Amniotic stem cell (primary cell): Measurements from ENCODE around the gene FAM229B.
"Not testable (repeated sequence)": the region's sequence is repeated elsewhere in the genome, so short reads cannot be mapped to it uniquely, and the experiment has no call there.

Source experiments
- DNase-seq: peaks from one replicate; lab custom pipeline; 2025; lab: John Stamatoyannopoulos, UW

The FAM229B gene

DNA sequence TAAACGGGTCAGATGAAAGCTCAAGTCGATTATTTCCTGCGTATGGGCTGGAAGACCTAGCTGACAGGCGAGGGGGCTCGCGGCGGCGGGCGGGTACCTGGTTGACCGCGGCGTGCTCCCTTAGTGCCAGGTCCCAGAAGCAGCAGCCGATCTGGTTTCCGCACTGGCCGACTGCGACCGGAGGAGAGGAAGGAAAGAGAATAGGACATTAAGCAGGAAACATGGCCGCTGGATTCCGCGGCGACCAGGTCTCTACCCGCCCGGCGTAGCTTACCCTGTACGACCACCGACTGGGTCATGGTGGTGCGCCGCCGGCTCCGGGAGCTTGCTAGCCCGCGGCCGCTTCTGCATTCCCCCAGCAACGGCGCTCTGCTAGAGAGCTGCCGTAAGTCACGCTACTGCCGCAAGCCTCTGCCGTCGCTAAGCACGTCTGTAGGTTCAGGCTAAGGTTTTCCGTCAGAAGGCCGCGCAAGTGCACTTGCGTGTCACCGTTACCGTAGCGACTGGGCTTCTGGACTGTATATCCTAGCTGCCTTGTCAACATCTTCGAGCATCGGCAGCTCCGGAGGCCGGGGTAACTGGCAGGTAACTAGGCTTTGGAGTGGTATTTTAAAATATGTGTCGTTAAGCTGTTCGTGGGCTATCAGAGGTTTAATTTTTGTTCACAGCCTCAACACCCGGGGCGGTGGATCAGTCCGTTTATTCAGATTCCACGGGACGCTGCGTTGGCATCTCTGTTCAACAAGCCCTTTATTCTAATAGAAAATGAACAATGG is at the start of gene FAM229B, which contains the start of gene TUBE1:
TSS of gene FAM229B (plus strand) at position 456 of the 776 bp plus-strand sequence. CDS start 11,693 bp downstream, outside the sequence.
TSS of gene TUBE1 (minus strand) at position 347 of the 776 bp plus-strand sequence. CDS start at position 299, 48 bp downstream.
- peak; percentile 94 for DNase-seq

DNA sequence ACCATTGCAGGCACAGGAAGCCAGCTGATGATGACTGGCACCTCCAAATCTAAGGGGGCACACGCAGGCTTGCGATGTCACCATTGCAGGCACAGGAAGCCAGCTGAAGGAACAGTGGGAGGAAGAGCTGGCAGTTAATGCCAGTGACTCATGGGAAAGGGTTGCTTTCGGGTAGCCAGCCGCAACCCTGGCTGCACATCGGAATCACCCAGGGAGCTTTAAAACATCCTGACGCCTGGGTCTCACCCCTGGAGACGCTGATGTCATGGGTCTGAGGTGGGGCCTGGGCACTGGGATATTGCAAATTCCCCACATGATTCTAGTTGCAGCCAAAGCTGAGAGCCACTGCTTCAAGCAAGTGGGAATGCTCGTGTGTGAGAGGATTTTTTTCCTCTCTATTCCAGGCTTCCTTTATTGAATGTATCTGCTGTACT is 49.6 kb upstream of the FAM229B start:
- peak; percentile 84 for DNase-seq

DNA sequence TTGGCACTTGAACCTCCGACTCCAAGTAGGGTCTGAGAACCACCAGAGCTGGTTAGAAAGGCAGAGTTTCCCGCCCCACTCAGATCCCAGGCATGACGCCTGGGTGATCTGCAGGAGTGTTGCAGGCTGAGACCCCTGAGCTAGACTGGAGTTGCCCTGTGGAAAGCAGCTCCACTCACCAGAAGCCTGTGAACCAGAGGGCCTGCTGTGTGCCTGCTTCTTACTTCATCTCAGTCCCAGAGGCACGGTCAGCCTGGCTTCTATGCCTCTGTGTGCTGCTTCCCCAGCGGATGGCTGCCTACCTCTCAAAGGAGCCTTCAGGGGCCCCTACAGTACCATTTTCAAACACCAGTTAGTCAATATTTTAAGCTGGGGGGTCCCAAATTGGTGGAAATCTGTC is 49.1 kb upstream of the FAM229B start:
- DNase-seq, result no peak

DNA sequence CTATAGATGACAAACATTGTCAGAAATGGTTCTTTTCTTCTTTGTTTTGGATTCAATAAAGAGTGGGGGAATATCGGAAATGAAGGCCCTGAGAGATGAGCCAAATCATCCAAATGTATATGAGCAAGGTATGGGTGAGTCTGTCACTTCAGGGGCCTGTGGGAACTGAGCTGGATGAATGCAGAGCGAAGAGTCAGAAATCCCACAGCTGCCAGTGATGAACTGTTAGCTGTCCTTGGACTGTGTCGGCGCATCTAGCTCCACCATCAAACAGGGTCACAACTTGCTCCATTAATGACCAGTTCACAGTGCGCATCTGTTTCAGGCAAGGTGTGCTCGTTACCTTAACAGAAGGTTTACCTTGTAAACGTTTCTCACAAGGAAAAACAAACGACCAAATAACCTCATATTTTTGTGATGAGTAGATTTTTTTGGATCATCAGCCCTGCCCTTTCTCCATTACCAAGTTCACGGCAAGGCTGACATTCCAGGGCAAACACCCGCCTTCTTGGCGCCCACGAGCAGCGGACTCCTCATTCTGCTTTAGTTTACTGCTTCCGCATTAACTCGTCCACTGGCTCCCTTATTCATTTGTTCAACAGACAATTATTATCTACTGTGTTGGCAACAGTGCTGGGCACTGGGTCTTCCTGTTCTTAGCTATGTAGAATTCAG is 48.5 kb upstream of the FAM229B start:
- no peak for DNase-seq

DNA sequence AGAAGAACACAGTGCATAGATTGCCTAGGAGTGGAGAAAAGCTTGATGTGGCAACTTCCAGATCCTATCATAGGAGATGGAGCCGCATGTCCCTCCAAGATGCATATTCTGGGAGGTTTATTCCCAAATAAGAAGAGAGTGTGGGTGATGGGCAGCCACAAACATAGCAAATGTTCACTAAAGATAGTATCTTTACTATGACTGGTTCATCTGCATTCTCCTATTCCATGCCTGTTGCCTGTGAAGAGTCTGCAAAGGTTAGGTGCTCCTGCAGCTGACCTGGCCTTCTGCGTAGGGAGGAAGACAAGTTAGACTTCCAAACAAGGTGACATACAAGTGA is 48.0 kb upstream of the FAM229B start:
- no peak for DNase-seq

- DNase-seq, result no peak
These were observed 46.4 kb upstream of the FAM229B start for GRCh38 chr6:112040956-112041355.

- DNase-seq, result no peak
These were observed 45.9 kb upstream of the FAM229B start for GRCh38 chr6:112041535-112041934.

DNA sequence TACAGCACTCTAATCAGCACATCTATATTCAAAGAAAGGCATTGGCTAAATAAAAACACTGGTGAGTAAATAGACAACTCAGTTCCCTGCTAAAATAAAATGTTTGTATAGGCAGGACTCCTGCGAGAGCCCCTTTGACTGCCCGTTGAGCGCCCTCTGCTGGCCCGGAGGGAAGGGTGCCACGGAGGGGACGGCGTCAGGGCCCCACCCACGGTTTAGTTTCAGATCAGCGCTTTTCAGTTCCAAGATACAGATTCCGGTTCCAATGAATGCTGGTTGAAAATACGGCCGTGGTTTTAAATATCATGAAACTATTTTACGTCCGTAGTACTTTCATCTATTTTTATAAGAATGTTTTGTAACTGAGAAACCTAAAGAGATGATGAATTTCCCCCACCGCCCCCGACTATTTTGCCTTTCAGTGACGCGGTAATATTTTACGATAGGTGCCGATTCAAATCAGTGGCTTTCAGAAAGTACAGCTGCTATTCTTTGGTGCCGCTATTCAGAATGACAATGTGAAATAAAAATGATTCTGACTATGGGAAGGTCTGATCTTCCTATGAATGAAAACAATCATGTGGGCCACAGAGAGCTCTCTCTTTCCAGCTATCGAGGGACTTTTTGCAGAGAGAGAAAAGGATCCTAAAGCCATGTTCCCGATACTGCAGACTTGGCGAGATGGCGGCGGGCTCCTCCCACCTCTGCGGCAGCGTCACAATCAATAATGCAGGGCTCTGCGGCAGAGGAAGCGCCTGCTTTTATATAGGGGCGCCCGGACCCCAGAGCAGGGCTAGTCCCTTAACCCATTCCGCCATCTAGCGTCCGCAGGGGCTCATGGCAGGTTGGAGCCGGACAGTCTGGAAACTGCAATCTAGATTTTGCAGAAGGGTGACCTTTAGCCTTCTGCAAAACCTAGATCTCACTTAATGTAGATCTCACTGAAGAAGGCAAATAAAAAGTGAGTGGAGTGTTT is 44.1 kb upstream of the FAM229B start:
- peak; percentile 76 for DNase-seq

DNA sequence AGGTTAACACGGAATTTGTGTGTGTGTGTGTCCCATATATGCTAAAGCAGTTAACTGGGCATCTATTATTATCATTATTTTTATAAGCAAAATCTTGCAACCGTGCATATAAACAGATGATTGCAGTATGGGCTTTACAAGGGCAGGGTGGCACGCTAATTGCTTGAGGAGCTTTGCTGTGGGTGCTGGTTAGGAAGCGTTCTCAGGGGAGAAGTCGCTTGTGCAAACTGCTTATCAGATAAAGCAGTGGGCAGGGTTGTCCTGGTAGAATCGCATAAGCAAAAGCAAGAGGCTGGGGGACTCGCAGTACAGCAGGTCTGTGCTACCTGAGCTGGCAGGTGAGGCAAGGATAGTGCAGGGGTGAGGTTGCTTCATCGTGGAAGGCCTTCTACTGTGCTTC is 43.2 kb upstream of the FAM229B start:
- no peak for DNase-seq

DNA sequence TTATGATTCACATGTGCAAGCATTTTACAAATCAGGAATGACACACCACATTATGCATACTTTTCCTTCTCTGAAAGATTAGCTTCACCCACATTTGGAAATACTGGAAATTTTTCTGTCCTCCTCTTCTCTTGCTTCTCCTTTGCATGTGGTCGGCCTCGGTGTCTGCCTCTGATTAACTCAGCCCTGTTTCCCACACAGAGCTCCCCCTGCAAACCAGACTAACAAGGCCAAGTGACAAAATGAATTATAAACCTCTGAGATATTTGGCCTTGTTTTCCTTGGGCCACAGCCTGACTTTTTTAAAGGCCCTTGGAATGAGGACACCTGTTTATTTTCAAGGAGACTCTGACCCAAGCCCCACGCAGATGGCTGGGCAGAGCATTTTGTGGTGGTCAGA is 42.5 kb upstream of the FAM229B start:
- peak; percentile 44 for DNase-seq

- DNase-seq, result not testable (repeated sequence)
These were observed 39.9 kb upstream of the FAM229B start for GRCh38 chr6:112047523-112047922.

- DNase-seq, result no peak
These were observed 38.2 kb upstream of the FAM229B start for GRCh38 chr6:112049026-112049799.

DNA sequence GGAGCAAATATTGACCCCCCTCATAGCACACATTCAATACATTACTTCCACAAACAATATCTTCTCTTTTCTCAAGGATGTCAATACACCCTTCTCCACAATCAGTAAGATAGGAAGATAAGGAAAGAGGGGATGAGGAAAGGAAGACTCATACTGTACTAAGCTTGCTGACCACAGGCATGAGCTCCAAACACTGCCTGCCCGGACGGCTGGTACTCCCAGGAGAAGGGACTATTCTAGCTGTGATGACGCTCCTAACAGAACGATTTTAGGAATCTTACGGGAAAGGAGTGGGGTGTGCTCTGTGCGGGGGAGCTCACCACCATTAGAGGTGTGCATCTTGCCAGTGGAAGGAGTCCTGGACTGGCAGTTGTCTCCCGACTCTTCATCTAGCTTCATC is 37.4 kb upstream of the FAM229B start:
- DNase-seq, result no peak

GRCh38 chr6:112050429-112050828 is 37.0 kb upstream of the FAM229B start:
- DNase-seq, result no peak

DNA sequence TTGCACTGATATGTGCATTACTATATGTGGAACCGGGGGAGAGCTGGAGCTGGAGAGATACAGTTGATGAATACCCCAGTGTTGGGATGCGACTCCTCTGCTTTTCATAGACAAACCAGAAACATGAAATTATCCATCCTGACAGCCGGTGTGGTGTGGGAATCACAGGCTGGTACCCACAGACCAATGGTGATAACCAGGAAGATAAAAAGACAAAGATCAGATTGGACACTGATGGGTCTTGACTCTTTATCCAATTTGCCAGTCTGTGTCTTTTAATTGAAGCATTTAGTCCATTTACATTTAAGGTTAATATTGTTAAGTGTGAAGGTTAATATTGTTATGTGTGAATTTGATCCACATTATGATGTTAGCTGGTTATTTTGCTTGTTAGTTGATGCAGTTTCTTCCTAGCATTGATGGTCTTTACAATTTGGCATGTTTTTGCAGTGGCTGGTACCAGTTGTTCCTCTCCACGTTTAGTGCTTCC is 36.1 kb upstream of the FAM229B start:
- DNase-seq, result not testable (repeated sequence)

- DNase-seq, result no peak
These were observed 33.4 kb upstream of the FAM229B start, which contains the start of gene CCN6 for GRCh38 chr6:112054001-112054400. CCN6 (plus strand) TSS chr6:112054104; CDS start chr6:112054358, 254 bp downstream.

DNA sequence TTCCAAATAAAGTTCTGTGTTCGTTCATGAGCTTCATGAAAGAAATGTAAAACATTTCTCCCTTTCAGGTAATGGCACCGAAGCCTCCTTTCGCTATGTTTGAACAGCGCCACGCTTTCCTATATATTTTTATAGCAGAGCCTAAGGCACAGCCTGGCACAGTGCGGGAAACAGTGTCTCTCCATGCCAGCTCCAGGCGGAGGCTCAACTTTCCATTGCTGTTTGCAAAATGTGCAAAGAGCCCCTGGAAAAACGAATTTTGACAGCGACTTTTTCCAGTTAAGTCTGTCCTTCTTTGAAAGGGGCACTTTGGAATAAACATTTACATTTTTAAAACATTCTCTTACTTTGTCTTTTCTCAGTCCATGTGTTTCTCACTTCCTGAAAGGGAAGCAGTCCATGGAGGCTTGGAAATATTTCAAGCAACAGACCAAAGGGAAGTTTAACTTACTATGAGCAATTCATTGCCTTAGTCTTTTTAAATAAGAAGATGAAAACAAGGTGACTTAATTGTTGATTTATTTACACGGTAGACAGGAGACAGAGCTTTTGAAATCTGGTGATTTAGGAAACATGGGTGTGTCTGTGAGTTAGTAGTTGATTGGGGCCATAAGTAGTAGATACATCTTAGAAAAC is 32.7 kb upstream of the FAM229B start:
- no peak for DNase-seq

GRCh38 chr6:112058243-112059032 is 29.0 kb upstream of the FAM229B start:
- DNase-seq, result no peak

- no peak for DNase-seq
These were observed 25.8 kb upstream of the FAM229B start for GRCh38 chr6:112061605-112062004.

DNA sequence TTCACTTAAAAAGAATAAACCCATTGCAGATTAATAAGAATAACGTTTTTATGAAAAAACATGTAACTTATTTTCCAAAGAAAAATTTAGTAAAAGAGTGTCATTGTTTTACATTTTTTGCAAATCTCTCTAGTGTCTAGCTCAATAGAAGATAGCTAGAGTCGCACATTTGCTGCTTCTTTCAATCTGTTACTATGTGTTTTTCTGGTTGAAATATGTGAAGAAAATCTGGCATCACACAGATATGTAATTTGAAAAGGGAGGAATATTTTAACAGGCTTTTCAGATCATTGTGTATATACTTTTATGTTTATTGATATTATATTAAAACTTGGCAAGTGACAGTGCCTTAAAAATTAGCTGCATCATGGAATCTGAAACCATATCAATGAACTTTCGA is 24.4 kb upstream of the FAM229B start:
- no peak for DNase-seq
